Activated T-cell treated with anti-CD3 and anti-CD28 coated beads for 24 hours (primary cell): ENCODE results near the gene CAMTA1.

ENCODE experiments used
- DNase-seq: peaks from one replicate; pipeline ENCODE4 v3.0.0-alpha.2; 2020; ENCODE audit warnings: low read depth

CAMTA1 gene

DNA sequence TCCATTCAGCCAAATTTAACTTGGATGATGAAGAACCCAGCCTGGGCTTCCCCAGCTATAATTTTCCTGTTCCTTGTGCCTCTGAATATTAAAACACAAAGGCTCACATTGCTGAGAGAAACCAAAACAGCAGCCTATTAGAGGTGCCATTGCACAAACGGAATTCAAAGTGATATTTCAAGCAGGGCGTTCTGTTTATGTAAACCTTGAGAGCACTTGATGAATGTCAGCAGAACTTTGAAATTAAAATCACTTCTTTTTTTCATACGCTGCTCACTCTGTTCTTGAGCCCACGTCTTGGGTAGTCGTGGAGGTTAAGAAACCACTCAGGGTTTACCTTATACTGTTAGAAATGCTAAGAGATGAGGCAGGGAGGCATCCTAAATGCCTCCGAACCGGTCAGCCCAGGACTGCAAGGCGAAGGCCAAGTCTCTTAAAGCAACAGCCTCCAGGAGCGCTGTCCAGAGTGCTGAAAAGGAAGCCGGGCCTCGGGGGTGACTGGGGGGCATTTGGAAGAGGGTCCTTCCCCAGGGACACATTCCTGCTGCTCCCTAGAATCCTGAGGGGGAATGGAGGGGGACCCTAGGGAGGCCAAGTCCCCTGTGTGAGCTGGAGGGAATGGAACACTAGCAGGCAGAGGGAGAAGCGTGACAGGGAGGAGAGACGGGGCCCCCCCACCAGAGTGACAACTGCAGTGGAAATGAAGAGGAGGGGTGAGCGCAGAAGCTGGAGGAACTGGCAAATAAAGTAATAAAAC is 831.0 kb downstream of the CAMTA1 start:
- DNase-seq = no peak

DNA sequence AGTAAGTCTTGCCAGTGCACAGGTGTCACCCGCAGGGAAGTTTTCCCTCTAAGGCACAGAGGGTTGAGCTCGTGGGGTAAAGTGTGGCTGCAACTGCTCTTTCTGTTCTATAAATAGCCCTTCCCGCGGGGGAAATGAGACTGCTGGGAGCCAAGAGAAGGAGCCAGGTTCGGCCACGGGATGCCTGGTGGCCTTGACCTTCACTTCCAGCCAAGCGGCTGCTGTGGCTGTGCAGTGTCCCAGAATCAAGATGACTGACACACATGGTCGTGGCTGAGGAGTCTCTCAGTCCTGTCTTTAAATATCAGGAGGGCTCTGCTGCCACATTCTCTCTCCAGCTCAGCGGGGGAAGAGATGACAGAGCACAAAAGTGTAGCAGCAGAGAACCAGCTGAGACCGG is 831.7 kb downstream of the CAMTA1 start:
- DNase-seq = no peak

DNA sequence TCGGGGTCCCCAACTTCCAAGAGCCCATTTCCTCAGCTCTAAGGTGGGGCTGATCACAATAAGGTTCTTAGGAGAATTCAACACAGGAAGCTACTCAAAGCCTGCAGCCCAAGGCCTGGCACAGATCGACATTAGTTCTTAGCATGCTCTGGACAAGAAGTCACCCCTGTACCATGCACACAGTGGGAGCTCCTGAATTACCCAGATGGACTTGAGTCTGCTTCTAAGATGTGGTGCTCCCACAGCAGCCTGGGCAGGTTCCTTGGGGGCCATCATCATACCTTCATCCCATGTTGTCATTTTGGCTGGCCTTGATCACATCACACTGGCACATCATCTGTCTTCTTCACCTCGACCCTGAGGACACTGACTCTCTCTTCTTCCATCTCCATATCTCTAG is 832.6 kb downstream of the CAMTA1 start:
- no peak for DNase-seq

DNA sequence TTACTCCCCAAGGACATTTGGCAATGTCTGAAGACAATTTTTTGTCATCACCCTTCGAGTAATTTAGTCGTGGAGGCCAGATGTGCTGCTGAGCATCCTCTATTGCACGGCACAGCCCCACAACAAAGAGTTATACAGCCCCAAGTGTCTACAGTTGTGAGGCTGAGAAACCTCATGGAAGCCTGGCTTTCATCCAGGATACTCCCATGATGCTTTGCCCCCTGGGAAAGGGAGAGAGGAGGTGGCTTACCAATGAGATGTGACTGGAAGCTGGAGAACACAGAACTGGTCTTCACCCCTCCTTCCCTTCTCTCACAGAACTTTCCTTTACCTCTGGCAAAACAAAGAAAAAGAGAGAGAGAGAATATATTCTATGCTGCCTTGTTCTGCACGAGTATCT is 834.9 kb downstream of the CAMTA1 start:
- DNase-seq = no peak

DNA sequence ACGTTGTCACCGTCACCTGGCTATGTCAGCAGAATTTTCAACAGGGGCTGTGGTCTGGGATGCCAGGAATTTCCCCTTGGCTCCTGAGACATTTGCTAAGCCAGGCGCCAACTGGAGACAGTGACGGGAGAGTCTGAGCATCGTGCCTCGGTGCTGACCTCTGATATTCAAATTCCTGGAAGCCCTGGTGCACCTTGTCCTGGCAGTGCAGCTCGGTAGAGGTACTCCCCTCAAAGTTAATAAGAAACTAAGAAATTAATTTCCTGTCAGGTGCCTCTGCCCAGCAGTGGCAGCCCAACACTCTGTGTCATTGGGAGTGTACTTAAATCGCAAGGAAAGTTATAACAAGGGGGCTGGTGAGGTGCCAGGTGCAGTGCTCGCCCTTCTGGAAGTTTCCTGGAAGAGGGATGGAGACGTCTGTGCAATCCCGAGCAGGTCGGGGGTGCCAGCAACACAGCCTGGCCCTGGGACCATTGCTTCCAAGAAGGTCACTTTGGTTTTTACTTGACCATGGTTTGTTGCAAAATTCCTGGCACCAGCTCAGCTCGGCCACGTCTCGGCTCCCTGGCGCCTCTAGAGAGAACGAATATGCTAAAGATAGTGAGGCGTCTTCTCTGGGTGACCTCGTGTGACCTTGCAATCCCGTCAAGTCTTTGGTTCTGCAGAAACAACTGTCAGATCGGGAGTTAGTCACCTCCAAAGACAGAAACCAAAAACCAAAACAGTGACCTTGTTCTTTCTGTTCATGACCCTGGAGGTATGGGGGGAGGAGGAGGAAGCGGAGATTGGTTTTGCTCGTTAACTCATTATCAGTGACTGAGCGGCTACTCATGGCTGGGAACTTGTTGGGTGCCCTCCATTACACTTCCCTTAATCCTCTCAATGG is 836.3 kb downstream of the CAMTA1 start:
- DNase-seq = no peak

DNA sequence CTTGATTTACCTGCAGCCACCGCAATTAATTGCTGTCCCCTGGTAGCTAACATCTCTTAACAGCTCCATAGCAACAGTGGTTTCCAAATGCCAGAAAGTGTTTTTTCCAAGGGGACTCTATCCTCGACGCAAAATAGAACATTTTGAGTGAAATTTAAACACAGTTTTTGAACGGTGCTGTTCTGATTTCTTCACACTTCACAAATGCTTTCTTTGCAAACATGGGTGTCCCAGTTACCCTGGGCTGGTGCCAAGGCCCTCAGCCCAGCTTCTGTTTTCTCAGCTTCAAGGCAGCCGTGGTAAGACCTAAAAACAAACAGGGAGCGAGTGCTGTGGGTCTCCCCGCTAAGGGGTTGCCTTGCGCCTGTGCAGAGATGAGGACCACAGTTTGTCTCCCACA is 838.6 kb downstream of the CAMTA1 start:
- DNase-seq = no peak

DNA sequence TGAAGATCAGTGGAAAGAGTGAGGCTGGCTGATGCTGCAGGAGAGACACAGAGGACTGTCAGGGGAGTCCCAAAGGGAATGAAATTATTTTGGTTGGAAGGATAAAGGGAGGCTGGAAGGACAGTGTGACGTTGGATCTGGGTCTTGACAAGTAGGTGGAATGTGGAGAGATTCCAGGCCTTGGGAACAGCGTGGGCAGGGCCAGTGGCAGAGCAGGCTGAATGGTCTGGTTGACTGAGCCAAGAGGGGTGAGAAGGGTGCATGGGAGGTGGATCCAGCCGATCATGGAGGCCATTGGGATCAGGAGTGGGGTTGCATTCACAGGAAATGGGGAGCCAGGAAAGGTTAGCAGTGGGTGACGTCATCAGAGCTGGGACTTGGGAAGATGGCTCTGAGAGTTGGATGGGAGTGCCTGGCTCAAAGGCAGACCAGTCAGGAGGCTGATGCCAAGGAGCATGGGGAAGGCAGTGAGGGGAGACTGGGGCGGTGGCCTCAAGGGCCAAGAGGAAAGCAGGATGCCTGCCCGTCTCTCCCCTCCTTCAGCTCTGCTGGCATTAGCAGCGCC is 839.6 kb downstream of the CAMTA1 start:
- no peak for DNase-seq

DNA sequence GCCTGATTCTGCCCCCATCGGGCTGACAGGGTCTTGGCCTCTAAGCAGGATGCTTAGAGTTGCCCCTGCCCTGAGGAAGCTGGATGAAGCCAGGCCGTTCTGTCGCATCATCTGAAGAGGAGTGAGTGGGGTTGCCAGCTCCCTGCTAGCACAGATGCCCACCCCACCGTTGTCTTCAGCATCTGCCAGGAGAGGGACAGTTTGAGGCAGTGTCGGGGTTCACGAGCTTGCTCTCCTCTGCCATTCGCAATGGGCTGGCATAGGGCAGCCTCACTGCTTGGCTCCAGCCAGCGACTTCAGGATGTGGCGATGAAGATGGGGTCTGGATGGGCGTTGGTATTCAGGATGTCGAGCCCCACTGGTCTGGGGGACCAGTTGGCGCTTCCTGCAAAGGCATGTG is 840.1 kb downstream of the CAMTA1 start:
- DNase-seq = no peak

DNA sequence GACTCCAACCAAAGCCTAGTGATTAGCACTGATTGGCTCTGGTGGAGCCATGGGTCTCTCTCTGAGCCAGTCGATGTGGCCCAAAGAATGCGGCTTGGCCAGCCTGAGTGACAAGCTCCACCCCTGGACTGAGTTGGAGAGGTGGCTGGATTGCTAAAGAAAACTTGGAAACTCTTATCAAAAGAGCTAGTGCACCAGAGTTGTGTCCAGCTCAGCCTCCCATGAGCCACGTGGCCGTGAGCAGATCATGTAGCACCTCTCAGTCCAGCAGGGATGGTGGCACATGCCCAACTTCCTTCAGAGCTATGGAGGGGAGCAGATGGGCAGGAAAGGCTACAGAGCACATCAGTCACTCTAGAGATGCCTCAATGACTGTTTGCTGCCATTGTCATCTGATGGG is 843.0 kb downstream of the CAMTA1 start:
- DNase-seq = no peak

DNA sequence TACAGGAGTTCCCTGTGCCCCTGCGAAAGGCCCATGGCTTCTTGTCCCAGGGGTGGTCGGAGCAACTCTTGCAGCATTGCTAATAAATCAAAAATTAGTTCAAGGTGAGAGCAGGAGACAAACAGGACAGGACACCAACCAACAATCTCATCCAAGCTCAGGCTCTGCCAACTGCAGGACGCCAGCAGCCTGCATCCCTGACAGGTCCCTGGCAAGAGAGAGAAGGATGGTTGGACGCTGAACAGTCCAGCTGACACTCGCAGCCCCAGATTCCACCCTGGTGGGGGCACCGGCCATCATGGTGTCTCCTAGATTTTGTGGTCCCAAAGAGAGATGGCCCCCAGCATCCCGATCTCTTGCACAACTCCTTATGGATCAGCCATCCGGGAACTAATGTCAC is 843.8 kb downstream of the CAMTA1 start:
- no peak for DNase-seq

DNA sequence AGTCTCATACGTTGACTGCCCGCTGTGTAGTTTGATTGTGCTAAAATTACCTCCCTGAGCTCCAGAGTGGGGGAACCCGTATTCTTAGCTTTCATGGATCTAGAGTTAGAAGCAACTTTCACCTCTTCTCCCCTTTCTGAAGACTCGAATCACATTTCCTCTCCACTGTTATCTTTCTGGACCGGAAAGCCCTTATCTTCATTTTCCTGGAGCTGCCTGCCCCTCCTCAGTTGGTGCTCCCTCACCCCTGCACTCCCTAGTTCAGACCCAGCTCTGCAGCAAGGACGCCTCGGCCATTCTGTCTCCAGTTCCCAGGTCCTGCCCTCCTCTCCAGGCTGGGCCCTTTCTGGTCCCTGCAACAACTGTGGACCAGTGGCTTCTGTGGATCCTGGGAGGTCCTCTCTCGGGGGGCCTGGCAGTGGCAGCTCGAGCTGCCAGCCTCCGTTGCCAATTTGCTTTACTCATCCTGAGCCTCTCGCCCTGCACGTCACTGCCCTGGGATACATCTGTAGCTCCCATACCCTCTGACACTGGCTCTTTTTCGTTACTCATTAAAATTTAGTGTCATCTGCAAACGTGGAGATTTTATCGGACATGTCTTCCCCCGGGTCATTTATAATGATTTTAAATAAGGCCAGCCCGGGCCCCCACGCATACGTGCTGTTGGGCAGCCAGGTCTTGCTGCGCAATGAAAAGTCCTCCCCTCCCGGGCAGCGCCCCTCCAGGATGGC is 844.4 kb downstream of the CAMTA1 start:
- DNase-seq = no peak

DNA sequence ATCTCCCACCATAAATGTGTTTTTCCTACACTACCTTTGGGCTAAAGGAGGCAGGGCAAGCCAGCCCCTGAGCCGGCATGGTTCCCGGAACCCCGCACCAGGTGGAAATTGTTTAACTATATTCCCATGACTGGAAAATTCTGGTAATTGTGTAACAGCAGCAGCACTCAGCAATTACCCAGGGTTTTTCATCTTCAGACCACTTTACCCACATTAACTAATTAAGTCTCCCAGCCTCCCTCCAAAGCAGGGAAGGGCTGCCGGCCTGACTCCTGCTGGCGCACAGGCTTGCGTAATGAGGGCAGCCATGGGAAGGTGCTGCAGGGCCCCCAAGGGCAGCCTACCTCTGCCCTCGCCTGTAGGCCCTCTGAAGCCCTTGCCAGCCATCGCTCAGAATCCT is 845.1 kb downstream of the CAMTA1 start:
- no peak for DNase-seq

DNA sequence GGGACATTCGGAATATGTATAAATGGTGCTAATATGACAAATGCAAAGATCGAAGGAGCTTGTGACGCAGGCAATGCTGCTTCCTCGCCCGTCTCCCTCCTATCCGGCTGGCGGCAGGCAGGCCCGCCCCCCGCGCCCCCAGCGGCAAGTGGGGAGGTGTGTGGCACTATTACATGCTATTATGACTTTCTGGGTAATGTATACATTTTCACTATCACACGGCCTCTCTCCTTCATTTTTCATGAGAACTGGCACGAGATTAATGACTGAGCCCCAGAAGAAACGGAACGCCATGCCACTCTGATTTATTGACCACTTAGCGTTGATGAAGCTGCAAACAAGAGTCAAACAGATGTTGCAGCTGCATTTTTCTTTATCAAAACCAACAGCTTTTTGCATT is 846.9 kb downstream of the CAMTA1 start:
- no peak for DNase-seq

DNA sequence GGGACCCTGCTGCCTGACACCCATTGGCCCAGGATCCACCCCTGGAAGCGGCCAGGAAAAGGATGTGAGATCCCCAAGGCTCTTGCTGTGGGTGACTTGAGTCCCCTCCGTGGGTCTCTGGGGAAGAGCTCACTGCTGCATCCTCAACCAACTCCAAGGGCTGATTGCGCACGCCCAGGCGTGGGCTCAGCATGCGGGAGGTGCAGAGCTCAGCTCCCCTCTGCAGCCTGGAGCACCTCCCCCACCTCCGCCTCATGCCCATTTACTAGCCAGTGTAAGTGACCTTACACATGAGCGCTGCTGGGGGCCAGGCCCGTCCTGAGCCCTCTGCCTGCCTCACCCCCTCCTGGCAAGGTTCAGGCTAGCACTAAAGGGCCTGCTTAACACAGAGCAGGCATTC is 847.4 kb downstream of the CAMTA1 start:
- no peak for DNase-seq

DNA sequence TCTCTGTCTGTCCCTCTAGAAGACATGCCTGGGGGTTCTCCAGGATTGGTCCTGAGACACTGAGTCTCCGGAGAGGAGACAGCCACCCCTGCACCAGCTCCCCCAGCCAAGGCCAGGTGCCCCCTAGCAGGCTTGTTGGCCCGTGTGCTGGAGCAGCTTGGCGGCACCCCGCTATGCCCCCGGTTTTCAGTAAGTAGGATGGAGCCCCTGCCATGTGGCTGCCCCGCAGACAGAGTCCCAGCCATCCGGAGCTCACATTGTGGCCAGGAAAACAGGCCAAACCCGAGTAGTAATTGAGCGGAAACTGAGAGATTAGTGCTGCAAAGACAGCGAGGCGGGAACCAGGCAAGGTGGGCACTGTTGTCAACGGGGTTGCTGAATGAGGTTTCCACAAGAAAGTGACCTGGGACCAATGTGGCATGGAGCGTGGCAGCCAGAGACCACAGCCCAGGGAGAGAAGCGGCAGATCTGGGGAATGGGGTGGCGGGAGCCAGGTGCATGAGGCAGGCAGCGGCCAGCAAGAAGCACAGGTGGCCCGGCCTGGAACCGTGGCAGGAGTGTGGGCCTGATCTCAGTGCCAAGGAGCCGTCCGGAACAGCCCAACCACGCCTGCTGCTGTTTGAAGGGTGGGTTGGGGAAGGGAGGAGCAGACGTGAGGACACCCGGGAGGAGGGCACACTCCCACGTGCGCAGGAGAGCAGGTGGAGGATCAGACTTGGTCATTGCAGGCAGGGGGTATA is 848.4 kb downstream of the CAMTA1 start:
- no peak for DNase-seq

DNA sequence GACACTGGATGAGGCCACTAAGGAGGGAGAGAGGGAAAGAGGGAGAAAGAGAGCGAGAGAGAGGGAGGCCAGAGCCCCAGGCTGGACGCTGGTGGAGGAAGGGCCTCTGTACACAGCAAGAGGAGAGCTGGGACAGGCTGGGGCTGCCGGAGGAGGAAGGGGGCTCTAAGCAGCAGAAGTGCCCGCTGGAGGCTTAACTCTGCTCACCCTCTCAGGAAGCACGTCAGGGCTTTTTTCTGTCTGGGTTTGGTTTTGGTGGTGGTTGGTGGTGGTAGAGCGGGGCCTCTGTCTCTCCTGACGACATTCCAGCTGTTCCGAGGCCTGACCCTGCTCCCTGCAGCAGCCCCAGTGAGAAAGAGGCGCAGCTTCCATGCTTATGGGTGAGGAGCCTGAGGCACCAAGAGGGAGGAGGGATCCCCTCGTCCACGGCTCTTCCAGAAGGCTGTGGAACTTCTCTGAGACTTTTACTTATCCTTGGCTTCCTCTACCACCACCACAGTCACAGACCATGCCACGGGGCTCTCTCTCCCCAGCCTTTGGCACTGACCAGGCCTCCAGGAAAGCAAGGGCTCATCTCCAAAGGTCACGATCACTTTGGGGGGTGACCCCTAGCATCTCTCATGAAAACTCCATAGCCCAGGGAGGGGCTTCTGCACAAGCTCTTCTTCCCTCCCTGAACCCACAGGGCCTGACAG is 849.4 kb downstream of the CAMTA1 start:
- DNase-seq = no peak

DNA sequence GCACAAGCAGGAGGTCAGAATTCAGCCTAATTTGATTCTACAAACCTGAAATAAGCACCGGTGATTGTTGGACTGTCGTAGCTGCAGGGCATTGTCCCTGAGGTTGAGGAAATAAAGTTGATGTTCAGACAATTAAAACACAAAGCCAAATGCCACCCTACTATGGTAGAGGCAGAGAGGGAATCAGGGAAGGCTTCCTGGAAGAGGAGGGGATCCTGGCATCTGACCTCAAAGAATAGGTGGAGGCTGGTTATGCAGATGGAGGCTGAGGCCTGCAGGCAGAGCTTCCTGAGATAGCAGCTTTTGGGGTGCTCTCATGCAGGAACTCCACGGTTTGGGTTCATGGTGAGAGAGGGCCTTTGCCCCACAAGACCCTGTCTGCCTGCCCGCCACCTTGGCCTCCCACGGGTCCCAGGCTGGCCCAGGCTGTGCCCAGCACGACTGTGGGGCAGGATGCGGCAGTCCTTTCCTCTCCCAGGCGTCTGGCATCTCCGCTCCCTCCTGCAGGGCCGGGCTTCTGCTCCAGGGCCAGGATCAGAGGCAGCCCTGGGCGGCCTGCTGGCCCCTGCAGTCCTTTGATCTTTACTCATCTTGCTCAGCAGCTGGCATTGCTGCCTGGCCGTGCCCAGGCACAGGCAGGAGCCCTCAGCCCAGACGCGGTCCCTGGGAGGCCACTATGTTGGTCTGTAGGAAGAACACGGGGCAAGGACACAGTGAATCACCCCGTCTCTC is 851.7 kb downstream of the CAMTA1 start:
- no peak for DNase-seq

DNA sequence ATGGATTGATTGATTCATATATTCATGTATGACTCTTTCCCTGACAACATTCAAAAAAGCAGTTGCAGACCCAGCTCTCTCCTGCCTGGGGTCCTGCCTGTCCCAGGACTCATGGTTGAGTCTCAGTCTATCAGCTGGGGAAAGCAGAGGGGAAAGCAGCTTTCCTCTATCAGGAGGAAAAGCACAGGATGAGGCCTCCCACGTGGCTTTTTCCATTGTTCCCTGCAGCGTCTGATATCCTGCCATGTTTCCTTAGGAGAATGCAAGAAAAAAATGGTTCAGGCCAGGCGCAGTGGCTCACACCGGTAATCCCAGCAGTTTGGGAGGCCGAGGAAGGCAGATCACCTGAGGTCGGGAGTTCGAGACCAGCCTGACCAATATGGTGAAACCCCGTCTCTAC is 852.8 kb downstream of the CAMTA1 start:
- DNase-seq = no peak

DNA sequence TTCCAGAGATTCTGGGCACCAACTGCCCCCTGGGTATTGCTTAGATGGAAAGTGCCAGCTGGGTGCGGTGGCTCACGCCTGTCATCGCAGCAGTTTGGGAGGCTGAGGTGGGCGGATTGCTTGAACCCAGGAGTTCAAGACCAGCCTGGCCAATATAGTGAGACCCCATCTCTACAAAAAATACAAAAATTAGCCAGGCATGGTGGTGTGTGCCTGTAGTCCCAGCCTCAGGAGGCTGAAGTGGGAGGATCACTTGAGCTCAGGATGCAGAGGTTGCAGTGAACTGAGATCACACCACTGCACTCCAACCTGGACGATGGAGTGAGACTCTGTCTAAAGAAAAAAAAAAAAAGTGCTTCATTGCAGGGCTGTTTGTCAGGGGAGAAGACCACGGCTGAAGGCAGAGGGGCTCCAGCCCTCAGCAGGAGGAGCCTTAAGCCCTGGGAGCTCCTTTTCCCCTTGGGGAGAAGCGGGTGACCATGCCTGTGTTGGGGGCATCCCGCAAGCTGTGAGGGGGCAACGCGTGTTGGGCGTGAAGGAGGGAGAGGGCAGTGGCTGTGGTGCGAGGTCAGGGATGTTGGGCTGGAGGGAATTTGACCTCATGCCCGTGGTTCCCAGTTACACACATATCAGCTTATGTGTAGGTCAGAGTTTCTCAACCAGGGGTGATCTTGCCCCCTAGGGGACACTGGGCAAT is 854.3 kb downstream of the CAMTA1 start:
- no peak for DNase-seq

DNA sequence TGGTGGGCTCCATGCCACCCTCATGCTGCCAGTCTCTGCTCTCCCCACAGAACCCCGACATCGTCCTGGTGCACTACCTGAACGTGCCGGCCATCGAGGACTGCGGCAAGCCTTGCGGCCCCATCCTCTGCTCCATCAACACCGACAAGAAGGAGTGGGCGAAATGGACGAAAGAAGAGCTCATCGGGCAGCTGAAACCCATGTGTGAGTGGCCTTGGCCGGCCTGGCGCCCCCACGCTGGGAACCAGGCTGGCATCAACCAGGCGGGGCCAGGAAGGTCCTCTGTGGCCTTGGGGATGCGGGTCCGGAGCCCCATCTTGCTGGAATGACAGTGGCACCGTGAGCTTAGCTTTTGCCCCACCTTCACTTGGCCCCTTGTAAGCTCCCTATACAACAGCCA is 855.1 kb downstream of the CAMTA1 start:
- DNase-seq = no peak
